Upper lobe of left lung (tissue), 6 donors: ENCODE measurements around the gene HIGD1A. TPM values are rescaled to one million over a fixed set of nuclear protein-coding genes. Genes with fewer than 3 reads are reported as not detected.
A peak's percentile ranks its signal among the peaks of the same experiment; 100 is the strongest.

Experiments
- ATAC-seq, 2 donors: fragments of 200-7000 bp; cut with Tn5 transposase; one replicate each; pipeline ENCODE4 v1.9.1; 2022; ENCODE audit warnings: mild to moderate bottlenecking in 2 of 2, moderate library complexity in 2 of 2; ENCODE audit not compliant: low FRiP score in 2 of 2
- DNase-seq, 2 donors: peaks; one replicate each; pipeline ENCODE4 v3.0.0-alpha.2; 2019 to 2020
- H3K27ac ChIP-seq, 4 donors: fragments of 200-600 bp; sonication (generic); one replicate each; pipeline ENCODE4 v1.5.1; 2016 to 2019
- H3K27me3 ChIP-seq, 4 donors: fragments of 200-600 bp; sonication (generic); one replicate each; pipeline ENCODE4 v1.5.1; 2017 to 2019
- H3K36me3 ChIP-seq, 4 donors: fragments of 200-600 bp; sonication (generic); one replicate each; pipeline ENCODE4 v1.5.1; 2016 to 2019
- H3K4me1 ChIP-seq, 4 donors: fragments of 200-600 bp; sonication (generic); one replicate each; pipeline ENCODE4 v1.5.1; 2018 to 2019
- H3K4me3 ChIP-seq, 4 donors: fragments of 200-600 bp; sonication (generic); one replicate each; pipeline ENCODE4 v1.5.1; 2017 to 2019; ENCODE audit warnings: mild to moderate bottlenecking in 2 of 4, moderate library complexity in 1 of 4
- H3K9me3 ChIP-seq, 4 donors: fragments of 200-600 bp; sonication (generic); one replicate each; pipeline ENCODE4 v1.5.1; 2018 to 2019
- CTCF ChIP-seq, 6 experiments: fragments of 450-650 bp in 4 of 6; fragments of 200-600 bp in 2 of 6; sonication (generic) in 2 of 6; IDR thresholded peaks; one replicate each; pipeline ENCODE4 v1.5.1; 2016 to 2019; ENCODE audit warnings: antibody characterized with exemption in 6 of 6
- EP300 ChIP-seq, 4 donors: sonication (generic); formaldehyde crosslinking; IDR thresholded peaks; one replicate each; pipeline ENCODE4 v1.5.1; 2017; ENCODE audit warnings: antibody characterized with exemption in 4 of 4, control low read depth in 2 of 4
- POLR2A ChIP-seq, 4 donors: fragments of 450-650 bp; IDR thresholded peaks; one replicate each; pipeline ENCODE4 v1.5.1; 2016 to 2017; ENCODE audit warnings: antibody characterized with exemption in 4 of 4, mild to moderate bottlenecking in 2 of 4
- POLR2AphosphoS5 ChIP-seq, 2 donors: sonication (generic); formaldehyde crosslinking; IDR thresholded peaks; one replicate each; pipeline ENCODE4 v1.5.1; 2017; ENCODE audit warnings: antibody characterized with exemption in 2 of 2
- WGBS, 2 donors: methylation state at CpG; one replicate each; pipeline ENCODE4 v1.1.5; 2017 to 2018; 5-methylcytosine and 5-hydroxymethylcytosine counted together
- total RNA-seq, 6 donors: library from RNA; depleted of rRNA in 4 of 6; stranded (reverse); fragments of >200 nt in 4 of 6; gene quantifications; one replicate each; pipeline versions ENCODE4 v1.1.0 to v1.2.1, GENCODE V29; 2016 to 2021
- donor health status: DM: no; HTN: no; CAD: no; lungs with moderate emphysema.
- donor health status: DM: no; HTN: yes; CAD: no; lungs with severe emphysema.

HIGD1A gene
- total RNA-seq, 6 donors from 2014 or later = 26.2 to 108 (median 73.3) TPM

GRCh38 chr3:42844815-42845214 lies 40.5 kb upstream of the HIGD1A start:
- Histone ChIP-seq H3K4me3 (no peak overlapping the region), H3K9me3 (no peaks in the 10 kb centered on the region), H3K4me1 (peaks cover 7 to 25% (median 13%) of the 10 kb centered on the region in 4 donors), H3K27ac (peak overlapping the region; percentile 32 to 69 (median 61)), H3K27me3 (no peaks in the 10 kb centered on the region), H3K36me3 (no peaks in the 10 kb centered on the region)
- 73 to 100% methylated on average over 3 to 4 of the region's 4 CpGs for WGBS, 2 donors
- TF ChIP-seq CTCF (IDR thresholded peaks at IDR 0.05) (no peak), EP300 (IDR thresholded peaks at IDR 0.05) (no peak), POLR2AphosphoS5 (IDR thresholded peaks at IDR 0.05) (no peak), POLR2A (IDR thresholded peaks at IDR 0.05) (no peak)
- no peak for ATAC-seq
- no peak for DNase-seq

- no peak for TF ChIP-seq POLR2A (IDR thresholded peaks at IDR 0.05)
- no peak for TF ChIP-seq CTCF (IDR thresholded peaks at IDR 0.05)
- TF ChIP-seq POLR2AphosphoS5 (IDR thresholded peaks at IDR 0.05) = no peak
- H3K36me3 ChIP-seq = no peaks in the 10 kb centered on the region
- H3K4me1 ChIP-seq = peaks cover 7 to 25% (median 13%) of the 10 kb centered on the region in 4 donors
- no peaks in the 10 kb centered on the region for H3K27me3 ChIP-seq
- no peaks in the 10 kb centered on the region for H3K9me3 ChIP-seq
- ATAC-seq (no peak), DNase-seq (no peak)
- peak overlapping the region; percentile 32 to 69 (median 61) for H3K27ac ChIP-seq
- 78 to 83% methylated on average over 1 of the region's 1 CpG for WGBS, 2 donors
- H3K4me3 ChIP-seq = no peak overlapping the region
Measured at GRCh38 chr3:42844412-42844713, 40.1 kb upstream of the HIGD1A start.

GRCh38 chr3:42843713-42844411 lies 39.6 kb upstream of the HIGD1A start:
- H3K27ac ChIP-seq = peak overlapping the region; percentile 32 to 69 (median 61)
- no peaks in the 10 kb centered on the region for H3K9me3 ChIP-seq
- ATAC-seq (peak in 1 of 2 donors; percentile 58), DNase-seq (no peak)
- no peaks in the 10 kb centered on the region for H3K36me3 ChIP-seq
- H3K27me3 ChIP-seq = no peaks in the 10 kb centered on the region
- peaks cover 7 to 25% (median 13%) of the 10 kb centered on the region in 4 donors for H3K4me1 ChIP-seq
- TF ChIP-seq CTCF (IDR thresholded peaks at IDR 0.05) (no peak), EP300 (IDR thresholded peaks at IDR 0.05) (peak in 2 of 4 donors; percentile 5 to 25)
- no peak overlapping the region for H3K4me3 ChIP-seq
- WGBS, 2 donors = 54 to 68% methylated on average over 6 of the region's 6 CpGs

DNA sequence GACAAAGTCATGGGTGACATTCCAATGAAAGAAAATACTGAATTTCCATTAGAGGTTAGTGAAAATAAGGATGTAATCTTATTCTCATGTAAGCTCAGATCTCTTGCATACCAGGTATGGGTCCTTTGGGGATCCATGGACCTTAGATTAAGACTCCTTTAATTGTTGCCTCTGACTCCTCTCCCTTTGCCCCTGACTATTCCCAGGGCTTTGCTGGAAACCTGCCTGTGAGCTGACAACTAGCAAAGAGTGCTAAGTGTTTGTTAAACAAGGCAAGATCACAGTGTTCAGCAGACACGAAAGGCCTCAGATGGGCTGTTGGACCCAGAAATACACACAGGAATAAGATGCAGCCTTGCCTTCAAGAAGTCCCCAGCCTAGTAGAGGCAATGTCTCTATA lies 37.0 kb upstream of the HIGD1A start:
- no peak for ATAC-seq
- no peaks in the 10 kb centered on the region for H3K9me3 ChIP-seq
- no peaks in the 10 kb centered on the region for H3K27me3 ChIP-seq
- no peak overlapping the region for H3K4me3 ChIP-seq
- no peak for DNase-seq
- H3K36me3 ChIP-seq = no peaks in the 10 kb centered on the region
- TF ChIP-seq EP300 (IDR thresholded peaks at IDR 0.05) (no peak), CTCF (IDR thresholded peaks at IDR 0.05) (no peak), POLR2A (IDR thresholded peaks at IDR 0.05) (no peak), POLR2AphosphoS5 (IDR thresholded peaks at IDR 0.05) (no peak)
- 71 to 82% methylated on average over 1 of the region's 1 CpG for WGBS, 2 donors
- H3K27ac ChIP-seq = no peak overlapping the region
- peaks cover 0 to 13% (median 1%) of the 10 kb centered on the region in 4 donors for H3K4me1 ChIP-seq

- Histone ChIP-seq H3K36me3 (no peaks in the 10 kb centered on the region), H3K9me3 (no peaks in the 10 kb centered on the region), H3K27me3 (no peaks in the 10 kb centered on the region), H3K27ac (no peak overlapping the region), H3K4me1 (peaks cover 0 to 13% (median 0%) of the 10 kb centered on the region in 4 donors), H3K4me3 (no peak overlapping the region)
- ATAC-seq (peak; percentile 80 to 85), DNase-seq (peak in 1 of 2 donors; percentile 24)
- TF ChIP-seq CTCF (IDR thresholded peaks at IDR 0.05) = peak; percentile 61 to 86 (median 74)
- TF ChIP-seq POLR2A (IDR thresholded peaks at IDR 0.05) = no peak
- WGBS, 2 donors = 42 to 53% methylated on average over 7 of the region's 7 CpGs
Measured at GRCh38 chr3:42839616-42840015, 35.3 kb upstream of the HIGD1A start.
